ENCODE data around the gene EIF2B4.

The EIF2B4 gene

GRCh38 chr2:27370026-27370815 lies at the start of gene EIF2B4, which contains the start of gene SNX17:
EIF2B4 (minus strand) TSS chr2:27370338; CDS start chr2:27370314, 24 bp downstream.
SNX17 (plus strand) TSS chr2:27370616; CDS start chr2:27370744, 128 bp downstream.
- peak; percentile 99 for DNase-seq (ENCODE audit: low spot score)

- DNase-seq (ENCODE audit: low spot score) = no peak
Observed at GRCh38 chr2:27416151-27416550, 46.0 kb upstream of the EIF2B4 start.

- DNase-seq (ENCODE audit: low spot score) = no peak
Observed at GRCh38 chr2:27412419-27413152, 42.4 kb upstream of the EIF2B4 start.

GRCh38 chr2:27409321-27410073 lies 39.4 kb upstream of the EIF2B4 start, which contains the start of gene PPM1G:
PPM1G (minus strand) TSS chr2:27409591; CDS start chr2:27409422, 169 bp downstream.
- peak; percentile 95 for DNase-seq (ENCODE audit: low spot score)

GRCh38 chr2:27408601-27409320 lies 38.6 kb upstream of the EIF2B4 start:
- DNase-seq (ENCODE audit: low spot score) = peak; percentile 16

GRCh38 chr2:27407798-27408491 lies 37.8 kb upstream of the EIF2B4 start:
- peak; percentile 63 for DNase-seq (ENCODE audit: low spot score)

GRCh38 chr2:27400348-27401135 lies 30.4 kb upstream of the EIF2B4 start:
- DNase-seq (ENCODE audit: low spot score) = no peak

GRCh38 chr2:27398962-27399361 lies 28.8 kb upstream of the EIF2B4 start:
- DNase-seq (ENCODE audit: low spot score) = no peak

- DNase-seq (ENCODE audit: low spot score) = no peak
Observed at GRCh38 chr2:27393225-27393624, 23.1 kb upstream of the EIF2B4 start.

GRCh38 chr2:27390822-27391679 lies 20.9 kb upstream of the EIF2B4 start:
- no peak for DNase-seq (ENCODE audit: low spot score)

GRCh38 chr2:27381577-27382181 lies 11.5 kb upstream of the EIF2B4 start:
- DNase-seq (ENCODE audit: low spot score) = no peak

GRCh38 chr2:27380626-27381545 lies 10.7 kb upstream of the EIF2B4 start, which contains the start of gene ZNF513:
ZNF513 (minus strand) TSS chr2:27380734; CDS start chr2:27380526, 208 bp downstream.
- peak; percentile 94 for DNase-seq (ENCODE audit: low spot score)

GRCh38 chr2:27379836-27380625 lies 9.9 kb upstream of the EIF2B4 start:
- DNase-seq (ENCODE audit: low spot score) = peak; percentile 77

- no peak for DNase-seq (ENCODE audit: low spot score)
Observed at GRCh38 chr2:27379383-27379835, 9.3 kb upstream of the EIF2B4 start.

- DNase-seq (ENCODE audit: low spot score) = no peak
Observed at GRCh38 chr2:27378809-27379290, 8.7 kb upstream of the EIF2B4 start.

- peak; percentile 67 for DNase-seq (ENCODE audit: low spot score)
Observed at GRCh38 chr2:27378096-27378808, 8.1 kb upstream of the EIF2B4 start.

All from kidney tubule cell (primary cell).